Activated CD8-positive, alpha-beta T cell treated with anti-CD3 and anti-CD28 coated beads for 36 hours (primary cell): ENCODE measurements around the gene SBK2. TPM values are rescaled to one million over a fixed set of nuclear protein-coding genes. Genes with fewer than 3 reads are reported as not detected.

Experiments
- ATAC-seq: fragments of 200-7000 bp; cut with Tn5 transposase; one replicate; pipeline ENCODE4 v1.10.0; 2021; ENCODE audit warnings: mild to moderate bottlenecking, moderate library complexity
- CTCF ChIA-PET: fragments of 350-600 bp; sonication (Branson Sonifier 250); formaldehyde crosslinking; loops from one replicate; lab custom pipeline; 2021; ENCODE audit warnings: antibody characterized with exemption; lab: Charles Lee
- POLR2A ChIA-PET: fragments of 350-600 bp; sonication (Branson Sonifier 250); formaldehyde crosslinking; loops from one replicate; lab custom pipeline; 2021; ENCODE audit warnings: antibody characterized with exemption; lab: Charles Lee
- DNase-seq: peaks from one replicate; pipeline ENCODE4 v3.0.0-alpha.2; 2020
- H3K27ac Mint-ChIP-seq: one replicate; pipeline ENCODE4 v1.8.0; 2021; ENCODE audit warnings: mild to moderate bottlenecking, mixed read lengths
- H3K27me3 Mint-ChIP-seq: one replicate; pipeline ENCODE4 v1.8.0; 2021; ENCODE audit warnings: mixed read lengths
- H3K36me3 Mint-ChIP-seq: one replicate; pipeline ENCODE4 v1.8.0; 2021; ENCODE audit warnings: low read depth, mixed read lengths
- H3K4me1 Mint-ChIP-seq: one replicate; pipeline ENCODE4 v1.8.0; 2021; ENCODE audit warnings: low read depth, mixed read lengths
- H3K4me3 Mint-ChIP-seq: one replicate; pipeline ENCODE4 v1.8.0; 2021; ENCODE audit warnings: mild to moderate bottlenecking, moderate library complexity, mixed read lengths
- H3K9me3 Mint-ChIP-seq: one replicate; pipeline ENCODE4 v1.8.0; 2021; ENCODE audit warnings: mixed read lengths
- intact Hi-C: fragments of 100-400 bp; cut with micrococcal nuclease; formaldehyde crosslinking; loops from one replicate; pipeline ENCODE4 v1.10.0; 2022
- total RNA-seq, 2 experiments: library from RNA; stranded (reverse); gene quantifications; one replicate each; pipeline ENCODE4 v1.2.3, GENCODE V29; 2021
- TF ChIP-seq, protein P1 (sequence below): fragments of 200-600 bp; IDR thresholded peaks from one replicate; pipeline ENCODE4 v1.8.0; 2022; ENCODE audit warnings: antibody characterized with exemption, mild to moderate bottlenecking

The SBK2 gene
- total RNA-seq, 2 experiments from 2014 or later = not detected

DNA sequence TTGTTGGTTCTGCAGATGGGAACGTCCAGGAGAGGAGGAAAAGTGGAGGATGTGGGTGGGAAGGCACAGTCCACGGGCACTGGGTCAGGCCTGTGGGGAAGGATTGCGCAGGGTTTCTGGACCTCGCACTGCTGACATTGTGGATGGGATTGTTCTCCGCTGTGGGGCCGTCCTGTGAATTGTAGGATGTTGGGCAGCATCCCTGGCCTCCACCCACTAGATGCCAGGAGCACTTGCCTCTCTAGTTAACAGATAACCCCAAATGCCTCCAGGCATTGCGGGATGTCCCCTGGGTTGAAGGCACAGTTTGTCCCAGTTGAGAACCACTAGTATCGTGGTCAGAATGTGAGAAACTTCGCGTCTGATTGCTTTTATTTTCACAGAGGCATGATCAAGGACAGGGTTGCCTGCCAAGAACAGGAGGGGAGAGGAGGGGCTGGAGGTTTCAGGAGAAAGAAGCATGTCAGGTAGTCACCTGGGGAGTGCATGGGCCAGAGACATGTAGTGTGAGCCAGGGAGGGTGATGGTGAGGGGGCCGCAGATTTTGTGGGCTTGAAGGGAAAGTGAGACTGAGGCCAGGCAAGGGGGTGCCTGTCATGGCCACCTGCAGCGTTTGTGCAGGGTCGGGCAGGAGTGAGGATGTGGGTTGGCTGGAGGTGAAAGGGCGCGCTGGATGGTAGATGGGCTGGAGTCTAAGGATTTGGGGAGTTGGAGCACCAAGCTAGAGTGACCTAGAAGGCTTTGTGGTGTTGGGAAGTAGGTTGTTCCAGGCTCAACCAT, 57.3 kb downstream of the SBK2 start:
- Mint-ChIP-seq H3K4me3 (peak overlapping the region; percentile 4), H3K9me3 (no peaks in the 10 kb centered on the region), H3K27me3 (no peaks in the 10 kb centered on the region), H3K4me1 (peaks cover 28% of the 10 kb centered on the region), H3K27ac (peak overlapping the region; percentile 20), H3K36me3 (peaks cover 2% of the 10 kb centered on the region)
- ChIA-PET CTCF (interaction anchor here (1.5 to 1.6 kb wide), 2 partner anchors 12 to 24 kb away, joined by 6 read pairs; no protein-coding TSS in a partner anchor), POLR2A (interaction anchor here (1.2 kb wide), 1 partner anchor 179 kb away, joined by 3 read pairs; no protein-coding TSS in a partner anchor)
- intact Hi-C loops = no loop called here
- DNase-seq (no peak), ATAC-seq (no peak)
- TF ChIP-seq, protein P1, sequence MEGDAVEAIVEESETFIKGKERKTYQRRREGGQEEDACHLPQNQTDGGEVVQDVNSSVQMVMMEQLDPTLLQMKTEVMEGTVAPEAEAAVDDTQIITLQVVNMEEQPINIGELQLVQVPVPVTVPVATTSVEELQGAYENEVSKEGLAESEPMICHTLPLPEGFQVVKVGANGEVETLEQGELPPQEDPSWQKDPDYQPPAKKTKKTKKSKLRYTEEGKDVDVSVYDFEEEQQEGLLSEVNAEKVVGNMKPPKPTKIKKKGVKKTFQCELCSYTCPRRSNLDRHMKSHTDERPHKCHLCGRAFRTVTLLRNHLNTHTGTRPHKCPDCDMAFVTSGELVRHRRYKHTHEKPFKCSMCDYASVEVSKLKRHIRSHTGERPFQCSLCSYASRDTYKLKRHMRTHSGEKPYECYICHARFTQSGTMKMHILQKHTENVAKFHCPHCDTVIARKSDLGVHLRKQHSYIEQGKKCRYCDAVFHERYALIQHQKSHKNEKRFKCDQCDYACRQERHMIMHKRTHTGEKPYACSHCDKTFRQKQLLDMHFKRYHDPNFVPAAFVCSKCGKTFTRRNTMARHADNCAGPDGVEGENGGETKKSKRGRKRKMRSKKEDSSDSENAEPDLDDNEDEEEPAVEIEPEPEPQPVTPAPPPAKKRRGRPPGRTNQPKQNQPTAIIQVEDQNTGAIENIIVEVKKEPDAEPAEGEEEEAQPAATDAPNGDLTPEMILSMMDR = no peak

DNA sequence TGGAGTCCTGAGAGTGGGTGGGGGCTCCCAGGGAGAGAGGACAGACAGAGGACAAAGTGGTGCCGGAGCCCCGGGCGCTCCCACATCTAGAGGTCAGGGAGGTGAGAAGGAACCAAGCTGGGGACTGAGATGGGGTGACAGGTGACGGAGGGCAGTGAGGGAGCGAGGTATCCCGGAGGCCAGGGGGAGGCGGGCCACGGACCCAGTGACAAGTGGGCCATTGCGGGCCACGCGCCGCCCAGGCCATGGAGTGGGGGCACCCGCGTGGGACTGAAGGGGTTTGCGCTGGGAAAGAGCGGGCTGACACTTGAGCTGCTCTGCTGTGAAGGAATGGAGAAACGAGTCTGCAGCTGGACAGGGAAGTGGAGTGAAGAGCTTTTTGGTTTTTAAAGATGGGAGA, 57.9 kb downstream of the SBK2 start:
- Mint-ChIP-seq H3K36me3 (peaks cover 2% of the 10 kb centered on the region), H3K4me3 (peak overlapping the region; percentile 4), H3K27ac (no peak overlapping the region), H3K27me3 (no peaks in the 10 kb centered on the region), H3K4me1 (peaks cover 28% of the 10 kb centered on the region), H3K9me3 (no peaks in the 10 kb centered on the region)
- intact Hi-C loops = no loop called here
- POLR2A ChIA-PET = interaction anchor here (1.2 kb wide), 1 partner anchor 178 kb away, joined by 3 read pairs; no protein-coding TSS in a partner anchor
- TF ChIP-seq, protein P1 = no peak
- ATAC-seq (no peak), DNase-seq (no peak)
- CTCF ChIA-PET = interaction anchor here (1.5 to 4.2 kb wide), 3 partner anchors 12 to 25 kb away, joined by 6 to 45 read pairs (median 6); no protein-coding TSS in a partner anchor

Other genes with a start within 250 kb of the SBK2 start
- not detected for gene TMEM150B, start 211.8 kb downstream of the SBK2 start, total RNA-seq
- 10 to 100 TPM; 32.6 to 33.1 TPM for gene KMT5C, start 197.3 kb downstream of the SBK2 start, total RNA-seq
- gene COX6B2, start 182.4 kb downstream of the SBK2 start, total RNA-seq = not detected
- not detected for gene GARIN5B, start 173.9 kb downstream of the SBK2 start, total RNA-seq
- gene IL11, start 166.7 kb downstream of the SBK2 start, total RNA-seq = under 1 TPM in 1 of 2 experiments, not detected in 1; 0.18 TPM
- not detected for gene TMEM190, start 160.3 kb downstream of the SBK2 start, total RNA-seq
- gene TMEM238, start 152.8 kb downstream of the SBK2 start, total RNA-seq = 10 to 100 TPM in 1 of 2 experiments, 1 to 10 TPM in 1; 9.4 to 10.6 TPM
- 1,000 to 10,000 TPM; 3,001 to 3,058 TPM for gene RPL28, start 151.2 kb downstream of the SBK2 start, total RNA-seq
- gene UBE2S, start 129.3 kb downstream of the SBK2 start, total RNA-seq = 100 to 1,000 TPM; 229 to 241 TPM
- not detected for gene SHISA7, start 93.8 kb downstream of the SBK2 start, total RNA-seq
- 10 to 100 TPM; 29.0 to 29.3 TPM for gene ISOC2, start 75.5 kb downstream of the SBK2 start, total RNA-seq
- gene C19orf85, start 72.4 kb downstream of the SBK2 start, total RNA-seq = not detected
- gene ZNF628, start 60.5 kb downstream of the SBK2 start, total RNA-seq = 1 to 10 TPM; 8.4 to 8.6 TPM
- 10 to 100 TPM; 18.9 to 19.9 TPM for gene NAT14, start 51.9 kb downstream of the SBK2 start, total RNA-seq
- gene SSC5D, start 48.7 kb downstream of the SBK2 start, total RNA-seq = under 1 TPM; 0.67 to 0.70 TPM
- not detected for gene SBK3, start 8.4 kb upstream of the SBK2 start, total RNA-seq
- 1 to 10 TPM; 7.2 TPM for gene ZNF579, start 43.7 kb upstream of the SBK2 start, total RNA-seq
- gene FIZ1, start 62.4 kb upstream of the SBK2 start, total RNA-seq = 10 to 100 TPM; 11.4 to 13.2 TPM
- gene ZNF524, start 63.2 kb upstream of the SBK2 start, total RNA-seq = 10 to 100 TPM; 11.0 to 12.3 TPM
- gene ZNF865, start 68.5 kb upstream of the SBK2 start, total RNA-seq = 10 to 100 TPM; 10.6 to 11.7 TPM
- 1 to 10 TPM; 3.6 to 3.7 TPM for gene ZNF784, start 87.4 kb upstream of the SBK2 start, total RNA-seq
- gene ZNF580, start 103.9 kb upstream of the SBK2 start, total RNA-seq = 10 to 100 TPM; 24.8 to 26.2 TPM
- 10 to 100 TPM; 30.4 to 34.5 TPM for gene ZNF581, start 106.5 kb upstream of the SBK2 start, total RNA-seq
- 10 to 100 TPM in 1 of 2 experiments, 1 to 10 TPM in 1; 8.8 to 11.2 TPM for gene CCDC106, start 111.1 kb upstream of the SBK2 start, total RNA-seq
- gene U2AF2, start 117.9 kb upstream of the SBK2 start, total RNA-seq = 100 to 1,000 TPM; 304 to 306 TPM
- gene EPN1, start 138.1 kb upstream of the SBK2 start, total RNA-seq = 10 to 100 TPM; 36.2 to 37.7 TPM
- not detected for gene NLRP9, start 201.3 kb upstream of the SBK2 start, total RNA-seq
- not detected for gene RFPL4A, start 222.0 kb upstream of the SBK2 start, total RNA-seq
- not detected for gene RFPL4AL1, start 232.0 kb upstream of the SBK2 start, total RNA-seq